Measurements from ENCODE around the gene ASIP. TPM values are rescaled to one million over a fixed set of nuclear protein-coding genes. Genes with fewer than 3 reads are reported as not detected.
"Not testable (repeated sequence)": the region's sequence is repeated elsewhere in the genome, so short reads cannot be mapped to it uniquely, and the experiment has no call there.

Gene ASIP
- polyA plus RNA-seq (2014; cell fraction: cytosol; rRNA removed) = not detected in 2 replicates
- polyA plus RNA-seq (2014; cell fraction: nucleus; rRNA removed) = not detected in 2 replicates

- no peak for DNase-seq (ENCODE audit: low spot score)
Observed at GRCh38 chr20:34240693-34241615, at the start of gene ASIP. Gene ASIP (plus strand): TSS chr20:34241423. CDS start chr20:34260375, 18,952 bp downstream.

DNA sequence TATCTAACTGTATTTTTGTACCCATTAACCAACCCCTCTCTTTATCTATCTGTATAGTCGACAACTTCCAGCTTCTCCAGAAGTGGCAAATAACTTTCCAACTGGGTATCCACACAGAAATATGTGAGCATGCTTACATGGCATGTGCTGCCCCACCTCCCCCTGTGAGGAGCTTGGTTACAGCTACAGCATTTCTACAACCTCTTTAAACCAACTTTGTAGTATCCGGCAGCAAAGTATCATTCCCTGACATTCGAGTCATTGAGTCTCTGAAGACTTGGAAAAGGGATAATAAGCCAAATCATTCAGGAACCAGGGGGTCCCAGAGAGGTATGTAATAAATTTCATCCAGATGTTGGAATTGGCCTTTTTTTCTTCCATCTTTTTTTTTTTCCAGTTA lies 48.2 kb upstream of the ASIP start:
- no peak for DNase-seq (ENCODE audit: low spot score)

GRCh38 chr20:34199183-34199582 lies 42.0 kb upstream of the ASIP start:
- DNase-seq (ENCODE audit: low spot score) = no peak

- no peak for DNase-seq (ENCODE audit: low spot score)
Observed at GRCh38 chr20:34200023-34200422, 41.2 kb upstream of the ASIP start.

DNA sequence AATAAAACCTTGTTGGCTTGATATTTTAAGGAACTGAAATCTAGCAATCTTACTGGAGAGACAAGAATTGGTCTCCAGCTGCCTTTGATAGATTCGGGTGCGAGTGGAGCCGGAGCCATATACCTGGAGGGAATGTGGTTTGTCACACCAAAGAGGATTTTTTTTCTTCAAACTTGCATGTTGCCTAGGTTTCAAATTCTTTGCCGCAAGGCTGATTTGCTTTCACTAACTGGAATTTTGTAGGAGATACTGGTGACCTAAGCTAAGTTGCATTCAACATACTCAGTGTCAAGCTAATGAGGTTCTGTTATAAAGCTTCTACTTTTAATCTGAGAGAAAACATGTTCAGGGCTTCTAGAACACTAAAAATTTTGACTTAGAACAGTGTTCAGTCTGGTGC lies 39.7 kb upstream of the ASIP start:
- DNase-seq (ENCODE audit: low spot score) = no peak

DNA sequence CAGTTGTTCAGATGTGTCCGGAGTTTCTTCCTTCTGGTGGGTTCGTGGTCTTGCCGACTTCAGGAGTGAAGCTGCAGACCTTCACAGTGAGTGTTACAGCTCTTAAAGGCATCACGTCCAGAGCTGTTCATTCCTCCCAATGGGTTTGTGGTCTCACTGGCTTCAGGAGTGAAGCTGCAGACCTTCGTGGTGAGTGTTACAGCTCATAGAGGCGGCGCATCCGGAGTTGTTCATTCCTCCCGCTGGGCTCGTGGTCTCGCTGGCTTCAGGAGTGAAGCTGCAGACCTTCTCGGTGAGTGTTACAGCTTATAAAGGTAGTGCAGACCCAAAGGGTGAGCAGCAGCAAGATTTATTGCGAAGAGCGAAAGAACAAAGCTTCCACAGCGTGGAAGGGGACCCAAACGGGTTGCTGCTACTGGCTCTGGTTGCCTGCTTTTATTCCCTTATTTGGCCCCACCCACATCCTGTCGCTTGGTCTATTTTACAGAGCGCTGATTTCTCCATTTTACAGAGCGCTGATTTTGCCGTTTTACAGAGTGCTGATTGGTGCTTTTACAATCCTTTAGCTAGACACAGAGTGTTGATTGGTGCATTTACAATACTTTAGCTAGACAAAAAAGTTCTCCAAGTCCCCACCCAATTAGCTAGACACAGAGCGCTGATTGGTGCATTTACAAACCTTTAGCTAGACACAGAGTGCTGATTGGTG lies 35.9 kb upstream of the ASIP start:
- peak; percentile 59 for DNase-seq (ENCODE audit: low spot score)

DNA sequence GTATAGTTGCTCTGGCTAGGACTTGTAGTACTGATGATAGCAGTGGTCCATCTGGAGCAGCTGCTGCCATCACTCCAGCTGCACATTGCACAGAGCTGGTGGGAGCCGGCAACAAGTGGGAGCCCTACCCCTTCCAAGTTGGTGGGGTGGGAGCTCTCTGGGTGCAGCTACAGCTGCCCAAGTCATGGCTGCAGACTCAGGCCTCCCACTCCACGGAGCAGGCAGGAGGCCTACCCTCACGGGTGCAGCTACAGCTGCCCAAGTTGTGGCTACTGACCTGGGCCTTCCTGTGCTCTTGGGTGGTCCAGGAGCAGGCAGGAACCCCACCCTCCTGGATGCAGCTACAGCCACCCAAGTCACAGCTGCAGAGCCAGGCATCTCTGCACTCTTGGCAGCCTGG lies 32.1 kb upstream of the ASIP start:
- DNase-seq (ENCODE audit: low spot score) = no peak

DNA sequence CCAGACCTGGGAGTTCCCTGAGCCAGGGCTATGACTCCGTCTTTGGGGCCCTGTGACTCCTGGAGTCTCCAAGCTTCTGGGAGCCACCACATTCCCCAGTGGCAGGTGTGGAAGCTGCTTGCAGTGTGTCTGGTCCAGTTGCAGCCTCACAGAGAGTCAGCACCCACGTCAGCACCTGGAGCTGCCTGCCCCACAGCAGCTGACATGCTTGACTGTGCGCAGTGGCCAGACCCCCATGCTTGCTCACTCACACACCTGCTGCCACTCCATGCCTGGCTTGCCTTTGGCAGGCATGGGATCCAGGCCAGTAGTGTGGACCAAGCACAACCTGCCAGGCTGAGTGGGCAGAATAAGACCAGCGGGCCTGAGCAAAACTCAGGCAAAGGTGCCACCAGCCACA lies 31.0 kb upstream of the ASIP start:
- DNase-seq (ENCODE audit: low spot score) = no peak

DNA sequence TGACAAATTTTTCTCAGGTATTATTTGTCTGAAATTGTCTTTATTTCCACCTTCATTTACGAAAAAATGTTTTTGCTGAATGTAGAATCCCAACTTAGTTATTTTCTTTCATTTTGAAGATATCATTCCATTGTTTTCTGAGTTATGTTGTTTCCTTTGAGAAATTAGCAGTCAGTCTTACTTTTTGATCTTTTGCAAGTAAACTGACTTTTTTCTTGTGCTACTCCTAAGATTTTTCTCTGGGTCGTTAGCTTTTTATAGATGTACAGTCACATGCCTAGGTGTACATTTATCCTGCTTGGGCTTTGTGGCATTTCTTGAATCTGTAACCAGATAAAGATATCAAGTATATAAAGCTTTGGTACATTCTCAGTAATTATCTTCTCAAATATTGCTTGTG lies 29.6 kb upstream of the ASIP start:
- no peak for DNase-seq (ENCODE audit: low spot score)

- DNase-seq (ENCODE audit: low spot score) = no peak
Observed at GRCh38 chr20:34213213-34213612, 28.0 kb upstream of the ASIP start.

- peak; percentile 81 for DNase-seq (ENCODE audit: low spot score)
Observed at GRCh38 chr20:34215711-34216381, 25.4 kb upstream of the ASIP start.

DNA sequence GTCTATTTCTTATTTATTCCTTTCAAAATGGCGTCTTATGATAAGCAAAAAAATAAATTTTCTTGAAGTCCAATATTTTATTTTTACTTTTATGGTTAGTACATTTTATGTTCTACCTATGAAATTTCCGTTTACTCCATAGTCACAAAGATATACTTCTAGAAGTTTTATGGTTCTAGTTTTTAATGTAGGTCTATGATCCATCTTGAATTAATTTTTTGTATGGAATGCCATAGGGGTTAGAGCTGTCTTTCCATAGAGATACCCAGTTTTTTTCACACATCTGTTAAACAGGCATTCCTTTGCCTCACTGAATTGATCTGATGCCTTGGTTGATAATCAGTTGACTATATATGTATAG lies 24.9 kb upstream of the ASIP start:
- no peak for DNase-seq (ENCODE audit: low spot score)

GRCh38 chr20:34220561-34220960 lies 20.7 kb upstream of the ASIP start:
- DNase-seq (ENCODE audit: low spot score) = no peak

DNA sequence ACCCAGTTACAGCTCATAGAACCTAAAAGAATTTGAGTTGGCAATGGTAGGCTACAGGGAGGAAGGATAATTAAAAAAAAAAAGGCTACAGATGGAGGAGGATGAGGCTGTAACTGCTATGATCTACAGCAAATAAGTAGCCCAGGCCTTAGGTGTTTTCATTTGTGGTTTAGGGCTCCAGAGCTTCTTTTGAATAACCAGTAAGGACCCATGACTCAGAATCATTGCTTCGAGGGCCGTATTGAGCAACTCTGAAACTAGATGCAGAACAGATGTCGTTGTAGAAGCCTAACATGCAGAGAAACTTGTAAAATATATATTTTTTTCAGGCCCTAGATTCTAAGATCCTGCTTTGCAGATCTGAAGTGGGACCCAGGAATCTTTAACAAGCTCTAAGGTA lies 19.0 kb upstream of the ASIP start:
- no peak for DNase-seq (ENCODE audit: low spot score)

GRCh38 chr20:34224251-34224650 lies 17.0 kb upstream of the ASIP start:
- not testable (repeated sequence) for DNase-seq (ENCODE audit: low spot score)

- DNase-seq (ENCODE audit: low spot score) = no peak
Observed at GRCh38 chr20:34231634-34232033, 9.6 kb upstream of the ASIP start.

DNA sequence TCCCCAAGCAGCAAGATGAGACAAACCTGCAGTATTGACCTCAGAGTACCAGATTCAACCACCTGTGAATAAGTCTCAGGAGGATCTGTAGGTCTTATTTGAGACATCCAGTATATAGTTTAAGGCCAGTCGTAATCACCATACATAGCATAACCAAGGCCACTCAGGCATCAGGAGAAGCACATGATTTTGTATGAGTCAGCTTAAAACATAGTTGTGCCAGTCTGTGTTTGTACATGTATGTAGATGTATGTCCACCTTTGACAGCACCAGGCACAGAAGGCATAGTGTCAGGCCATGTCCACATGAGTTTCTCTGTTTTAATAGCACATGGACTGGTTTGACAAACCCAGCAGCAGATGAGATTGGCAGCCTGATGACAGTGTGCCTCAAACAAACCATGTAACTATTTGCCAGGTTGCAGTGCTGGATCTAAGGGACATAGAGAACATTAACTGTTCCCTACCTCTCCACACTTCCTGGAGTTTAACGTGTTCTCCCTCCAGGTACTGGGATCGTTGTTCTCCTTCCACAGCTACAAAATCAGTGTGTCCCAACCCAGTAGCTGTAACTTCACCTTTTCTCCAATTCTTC lies 8.6 kb upstream of the ASIP start:
- DNase-seq (ENCODE audit: low spot score) = no peak

DNA sequence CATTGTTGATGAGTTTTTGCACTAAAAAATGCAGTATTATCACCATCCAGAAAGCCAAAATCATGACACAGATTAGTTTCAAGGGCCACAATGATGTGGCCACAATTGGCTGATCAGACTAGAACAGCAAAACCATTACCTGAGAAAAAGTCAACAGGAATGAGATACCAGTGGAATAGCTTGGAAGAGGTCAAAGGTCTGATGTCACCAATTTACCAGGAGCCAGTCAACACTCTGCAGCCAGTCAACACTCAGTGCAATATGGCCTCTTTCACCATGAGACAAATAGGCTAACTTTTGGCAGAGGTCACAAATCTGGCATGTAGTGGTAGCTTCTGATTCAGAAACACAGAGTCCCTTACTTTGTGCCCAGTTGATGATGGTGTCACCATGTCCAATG lies 7.5 kb upstream of the ASIP start:
- DNase-seq (ENCODE audit: low spot score) = no peak

DNA sequence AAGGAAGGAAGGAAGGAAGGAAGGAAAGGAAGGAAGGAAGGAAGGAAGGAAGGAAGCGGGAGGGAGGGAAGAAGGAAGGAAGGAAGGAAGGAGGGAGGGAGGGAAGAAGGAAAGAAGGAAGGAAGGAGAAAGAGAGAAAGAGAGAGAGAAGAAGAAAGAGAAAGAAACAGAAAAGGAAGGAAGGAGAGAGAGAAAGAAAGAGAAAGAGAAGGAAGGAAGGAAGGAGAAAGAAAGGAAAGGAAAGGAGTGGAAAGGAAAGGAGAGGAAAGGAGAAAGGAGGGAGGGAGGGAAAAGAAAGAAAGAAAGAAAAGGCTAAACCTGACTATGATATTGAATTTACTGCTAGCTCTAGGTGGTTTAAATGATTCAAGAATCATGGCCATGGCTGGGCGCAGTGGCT lies 5.3 kb upstream of the ASIP start:
- no peak for DNase-seq (ENCODE audit: low spot score)

DNA sequence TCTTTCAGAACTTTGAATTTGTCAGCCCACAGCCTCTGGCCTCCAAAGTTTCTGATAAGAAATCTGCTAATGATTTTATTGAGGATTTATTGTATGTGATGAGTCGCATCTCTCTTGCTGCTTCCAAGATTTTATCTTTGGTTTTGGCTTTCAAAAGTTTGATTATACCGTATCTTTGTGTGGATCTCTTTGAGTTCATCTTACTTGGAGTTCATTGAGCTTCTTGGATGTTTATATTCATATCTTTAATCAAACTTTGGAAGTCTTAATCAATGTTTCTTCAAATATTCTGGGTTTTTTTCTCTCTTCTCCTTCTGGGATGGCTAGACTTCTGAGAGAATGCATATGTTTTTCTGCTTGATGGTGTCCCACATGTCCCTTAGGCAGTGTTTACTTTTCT lies 3.3 kb upstream of the ASIP start:
- DNase-seq (ENCODE audit: low spot score) = no peak

DNA sequence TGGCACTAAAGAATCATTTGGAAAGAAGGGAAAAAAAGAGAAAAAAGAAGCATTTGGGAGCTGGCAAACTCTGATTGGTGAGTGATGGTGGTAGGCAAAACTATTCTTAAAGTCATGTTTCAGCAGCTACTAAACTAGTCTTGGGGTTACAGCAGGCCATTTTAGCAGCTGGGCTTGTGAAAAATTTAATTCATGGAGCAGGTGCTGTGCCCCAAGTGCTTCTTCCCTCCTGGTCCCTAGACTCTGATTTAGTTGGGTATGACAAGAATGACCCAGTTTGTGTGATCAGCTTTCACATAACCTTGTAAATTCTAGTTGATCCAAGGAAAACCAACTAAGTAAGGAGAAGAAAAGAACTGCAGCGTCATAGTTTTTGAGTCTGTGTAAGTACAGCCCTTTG lies 1.1 kb upstream of the ASIP start:
- no peak for DNase-seq (ENCODE audit: low spot score)

- DNase-seq (ENCODE audit: low spot score) = not testable (repeated sequence)
Observed at GRCh38 chr20:34242015-34242414, 792 bp downstream of the ASIP start.
